Measurements from ENCODE around the gene CREBBP.
A peak's percentile ranks its signal among the peaks of the same experiment; 100 is the strongest.
"Not testable (repeated sequence)": the region's sequence is repeated elsewhere in the genome, so short reads cannot be mapped to it uniquely, and the experiment has no call there.

CREBBP gene

DNA sequence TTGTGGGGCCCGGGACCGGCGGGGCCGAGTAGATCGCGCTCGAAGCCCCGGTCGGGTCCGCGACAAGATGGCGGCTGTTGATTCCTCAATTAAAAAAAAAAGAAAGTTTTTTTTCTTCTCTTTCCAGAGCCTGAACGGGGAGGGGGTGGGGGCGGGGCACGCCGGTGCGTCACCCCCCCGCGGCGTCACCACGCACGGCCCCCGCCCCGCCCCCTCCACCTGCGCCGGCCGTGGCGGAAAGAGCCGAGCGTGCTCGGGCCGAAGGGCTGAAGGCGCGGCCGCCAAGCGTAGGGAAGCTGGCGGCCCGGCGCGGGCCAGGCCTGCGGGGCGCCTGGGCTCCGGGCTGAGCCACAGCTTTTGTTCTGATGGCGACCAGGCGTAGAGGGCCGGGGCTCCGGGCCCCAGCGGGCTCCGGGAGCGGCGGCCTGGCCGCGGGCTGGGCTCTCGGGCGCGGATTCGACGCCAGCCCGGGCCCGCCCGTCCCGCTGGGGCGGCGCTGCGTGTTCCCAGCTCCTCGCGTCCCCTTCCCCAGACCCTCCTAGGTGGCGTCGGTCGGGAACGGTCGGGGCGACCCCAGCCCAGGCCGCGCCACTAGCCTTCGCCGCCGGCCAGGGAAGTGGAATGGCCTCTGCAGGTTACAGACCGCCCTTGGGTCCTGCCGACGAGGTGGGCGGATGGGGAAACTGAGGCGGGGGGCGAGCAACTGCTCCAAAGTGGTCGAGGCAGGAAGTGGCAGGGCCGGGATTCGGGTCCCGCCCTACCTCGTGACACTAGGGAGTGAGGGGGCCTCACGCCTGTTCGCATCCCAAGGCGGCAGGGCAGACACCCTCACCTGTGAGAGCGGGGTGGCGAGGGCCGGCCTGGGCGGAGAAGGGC, at the start of gene CREBBP:
CREBBP (minus strand) TSS at position 91 of the 876 bp plus-strand sequence. CDS start 797 bp downstream, outside the sequence.
- DNase-seq (ENCODE audit: low read depth in 2 of 2), result peak; percentile 70 to 78

DNA sequence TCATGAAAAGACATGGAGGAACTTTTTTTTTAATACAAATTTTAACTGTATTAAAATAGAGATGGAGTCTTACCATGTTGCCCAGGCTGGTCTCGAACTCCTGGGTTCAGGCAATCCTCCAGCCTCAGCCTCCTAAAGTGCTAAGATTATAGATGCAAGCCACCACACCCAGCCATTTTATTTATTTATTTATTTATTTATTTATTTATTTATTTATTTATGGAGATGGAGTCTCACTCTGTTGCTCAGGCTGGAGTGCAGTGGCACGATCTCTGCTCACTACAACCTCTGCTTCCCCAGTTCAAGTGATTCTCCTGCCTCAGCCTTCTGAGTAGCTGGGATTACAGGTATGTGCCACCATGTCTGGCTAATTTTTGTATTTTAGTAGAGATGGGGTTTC, 46.6 kb upstream of the CREBBP start:
- DNase-seq (ENCODE audit: low read depth in 2 of 2), result not testable (repeated sequence)

DNA sequence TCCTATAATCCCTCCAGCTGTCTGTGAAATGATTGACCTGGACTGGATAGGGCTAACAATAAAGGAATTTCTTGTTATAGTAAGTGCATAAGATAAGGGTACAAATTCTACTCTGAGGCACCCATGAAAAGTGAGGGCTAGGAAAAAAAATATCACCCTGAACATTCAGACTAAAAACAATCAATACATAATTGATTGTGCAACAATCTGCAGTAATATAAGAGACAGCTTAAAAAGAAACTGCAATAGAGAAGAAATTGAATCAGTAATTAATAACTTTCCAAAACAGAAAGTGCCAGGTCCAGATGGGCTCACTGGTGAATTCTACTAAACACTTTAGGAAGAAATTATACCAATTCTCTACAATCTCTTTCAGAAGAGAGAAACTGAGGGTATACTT, 44.2 kb upstream of the CREBBP start:
- no peak for DNase-seq (ENCODE audit: low read depth in 2 of 2)

DNA sequence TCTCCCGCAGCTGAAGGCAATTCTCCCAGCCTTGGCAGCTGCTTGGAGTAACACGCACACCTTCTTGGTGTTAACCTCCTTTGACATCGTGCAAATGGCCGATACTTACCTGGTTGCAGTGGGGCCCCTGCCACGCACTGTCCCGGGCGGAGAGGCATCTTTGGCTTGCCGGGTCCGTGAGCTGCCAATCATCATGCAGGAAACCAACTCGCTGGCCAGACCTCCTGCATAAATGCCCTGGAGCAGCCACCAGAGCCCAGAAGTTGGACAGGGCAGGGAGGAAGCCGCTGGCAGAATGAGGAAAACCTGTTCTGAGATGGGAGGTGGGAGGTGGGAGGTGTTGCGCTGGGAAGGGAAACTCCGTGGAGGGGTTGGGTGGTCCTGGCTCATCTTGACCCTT, 41.7 kb upstream of the CREBBP start:
- no peak for DNase-seq (ENCODE audit: low read depth in 2 of 2)

DNA sequence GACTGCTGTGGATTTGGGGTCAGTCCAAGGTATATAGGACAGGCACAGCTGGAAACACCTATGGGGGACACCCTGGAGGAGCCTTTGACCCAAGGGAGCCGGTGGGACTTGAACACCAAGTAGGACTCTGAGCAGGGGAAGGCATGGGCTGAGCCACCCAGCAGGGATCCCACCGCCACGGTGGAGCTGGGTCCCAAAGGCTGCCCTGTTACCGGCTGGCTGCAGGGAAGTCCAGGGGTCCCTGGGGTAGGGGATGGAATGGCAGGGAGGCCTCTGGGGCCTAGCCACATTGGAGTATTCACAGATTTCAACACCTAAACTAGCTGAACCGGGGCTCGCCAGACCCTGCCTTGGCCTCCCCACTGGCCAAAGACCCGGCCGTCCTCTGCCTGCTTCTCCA, 39.7 kb upstream of the CREBBP start:
- DNase-seq (ENCODE audit: low read depth in 2 of 2), result no peak

DNA sequence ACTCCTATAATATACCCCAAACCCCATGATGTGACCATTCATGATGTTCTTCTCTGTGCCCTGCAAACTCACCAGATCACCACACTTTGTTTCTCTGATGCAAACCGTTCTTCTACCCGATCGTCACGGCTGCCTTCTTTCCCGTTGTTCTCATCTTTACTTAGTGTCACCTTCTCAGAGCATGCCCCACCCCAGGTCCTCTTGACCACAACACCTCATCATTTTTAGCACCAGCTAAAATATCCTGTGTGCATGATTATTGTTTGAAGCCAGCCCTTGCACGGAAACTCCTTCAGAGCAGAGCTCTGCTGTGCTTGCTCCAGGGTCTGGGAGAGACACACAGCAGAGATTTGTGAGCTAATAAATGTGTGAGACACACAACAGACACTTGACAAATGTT, 38.9 kb upstream of the CREBBP start:
- DNase-seq (ENCODE audit: low read depth in 2 of 2), result no peak

DNA sequence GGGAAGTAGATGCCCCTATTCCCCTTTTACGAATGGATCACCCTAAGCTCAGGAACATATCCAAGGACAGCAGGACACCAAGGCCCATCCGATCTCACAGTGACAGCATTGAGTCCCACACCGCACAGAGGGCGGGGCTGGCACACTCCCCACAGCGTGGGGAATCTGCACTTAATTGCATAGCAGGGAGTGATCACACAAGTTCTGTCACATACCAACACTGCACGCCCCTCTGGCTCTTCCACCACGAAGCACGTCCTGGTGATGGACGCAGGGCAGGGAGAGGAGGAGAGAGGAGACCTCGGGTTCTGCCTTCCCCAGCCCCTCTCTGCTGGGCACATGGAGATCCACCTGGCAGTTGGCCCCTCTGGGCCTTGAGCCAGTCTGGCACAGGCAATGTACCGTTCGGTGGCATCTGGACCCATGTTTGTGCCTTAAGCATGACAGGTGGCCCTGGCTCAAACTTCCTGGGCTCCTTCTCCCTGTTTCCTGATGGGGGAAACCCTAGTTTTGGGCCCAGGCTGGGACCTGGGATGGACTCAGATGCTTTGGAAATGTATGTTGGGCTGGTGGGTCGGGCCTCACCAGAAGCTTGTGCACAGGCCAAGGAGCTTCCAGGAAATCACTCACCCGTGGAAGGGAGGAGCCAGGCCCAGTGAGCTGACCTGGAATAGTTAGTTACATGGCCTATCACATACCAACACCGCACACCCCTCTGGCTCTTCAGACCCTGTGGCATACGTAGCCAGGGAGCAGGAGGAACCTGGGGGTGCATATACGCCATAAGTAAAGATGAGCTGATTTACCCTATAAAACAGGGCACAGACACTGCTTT, 35.1 kb upstream of the CREBBP start:
- no peak for DNase-seq (ENCODE audit: low read depth in 2 of 2)

DNA sequence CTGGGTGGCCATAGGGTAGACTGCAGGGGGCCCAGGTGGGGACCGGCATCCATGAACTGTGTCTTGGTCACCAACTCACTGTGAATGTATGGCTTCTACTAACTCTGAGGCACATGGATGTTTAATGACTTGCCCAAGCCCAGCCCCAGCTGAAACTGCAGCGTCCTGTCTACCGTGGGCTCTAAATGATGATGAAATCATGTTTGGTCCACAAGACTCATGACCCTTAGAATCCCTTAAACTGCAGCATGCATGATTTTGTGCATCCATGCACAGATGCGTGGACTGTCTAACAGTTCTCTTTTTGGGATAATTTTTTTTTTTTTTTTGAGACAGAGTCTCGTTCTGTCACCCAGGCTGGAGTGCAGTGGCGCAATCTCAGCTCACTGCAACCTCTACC, 32.4 kb upstream of the CREBBP start:
- DNase-seq (ENCODE audit: low read depth in 2 of 2), result no peak

DNA sequence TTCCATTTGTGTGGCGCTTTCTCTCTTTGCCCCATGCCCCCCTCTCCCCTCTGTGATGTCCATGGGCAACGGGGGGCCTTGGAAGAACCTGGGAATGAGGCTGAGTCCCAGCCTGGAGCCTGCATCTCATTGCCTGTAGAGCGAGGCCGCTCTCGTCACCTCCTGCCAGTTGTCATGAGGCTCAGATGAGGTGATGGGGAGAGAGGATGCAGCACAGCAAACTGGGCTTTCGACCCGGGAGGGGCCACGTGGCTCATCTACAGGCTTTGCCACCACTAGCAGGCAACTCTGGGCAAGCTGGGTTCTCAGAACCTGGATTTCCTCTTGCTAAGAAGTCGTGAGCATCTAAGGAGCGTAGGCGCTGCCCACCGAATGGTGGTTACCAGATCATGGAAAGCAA, 31.9 kb upstream of the CREBBP start:
- no peak for DNase-seq (ENCODE audit: low read depth in 2 of 2)

DNA sequence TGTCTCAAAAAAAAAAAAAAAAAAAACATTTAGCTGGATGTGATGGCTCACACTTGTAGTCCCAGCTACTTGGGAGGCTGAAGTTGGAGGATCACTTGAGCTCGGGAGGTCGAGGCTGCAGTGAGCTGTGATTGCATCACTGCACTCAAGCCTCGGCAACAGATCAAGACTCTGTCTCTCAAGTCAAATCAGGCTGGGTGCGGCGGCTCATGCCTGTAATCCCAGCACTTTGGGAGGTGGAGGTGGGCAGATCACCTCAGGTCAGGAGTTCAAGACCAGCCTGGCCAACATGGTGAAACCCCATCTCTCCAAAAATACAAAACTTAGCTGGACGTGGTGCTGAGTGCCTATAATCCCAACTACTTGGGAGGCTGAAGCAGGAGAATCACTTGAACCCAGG, 31.2 kb upstream of the CREBBP start:
- not testable (repeated sequence) for DNase-seq (ENCODE audit: low read depth in 2 of 2)

DNA sequence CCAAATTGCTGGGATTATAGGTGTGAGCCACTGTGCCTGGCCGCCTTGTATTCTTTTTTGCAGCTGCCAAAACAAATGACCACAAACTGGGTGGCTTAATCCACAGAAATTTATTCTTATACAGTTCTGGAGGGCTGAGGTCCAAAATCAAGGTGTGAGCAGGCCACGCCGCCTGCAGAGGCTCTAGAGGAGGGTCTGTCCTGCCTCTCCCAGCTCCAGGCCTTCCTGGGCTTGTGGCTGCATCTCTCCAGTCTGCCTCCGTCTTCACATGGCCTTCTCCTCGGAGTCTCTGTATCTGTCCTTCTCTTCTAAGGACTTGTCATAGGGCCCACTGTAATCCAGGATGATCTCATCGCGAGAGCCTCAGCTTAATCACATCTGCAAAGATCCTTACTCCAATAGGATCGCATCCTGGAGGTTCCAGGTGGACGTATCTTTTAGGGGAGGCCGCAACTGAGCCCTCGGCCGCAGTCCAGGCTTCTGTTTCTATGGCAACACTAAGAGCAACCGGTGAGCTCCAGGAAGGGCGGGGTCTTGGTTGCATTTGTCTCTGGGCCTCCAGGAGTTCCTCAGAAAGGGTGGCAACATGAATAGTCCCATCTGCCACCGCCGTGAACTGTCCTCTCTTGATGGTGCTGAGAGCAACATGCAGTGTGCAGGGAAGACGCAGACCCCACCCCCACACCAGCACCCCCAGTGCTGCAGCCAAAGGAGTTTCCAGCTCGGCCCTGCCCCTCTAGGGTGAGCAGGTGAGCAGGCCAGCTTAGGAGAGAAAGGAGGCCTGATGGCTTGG, 29.5 kb upstream of the CREBBP start:
- DNase-seq (ENCODE audit: low read depth in 2 of 2), result no peak

DNA sequence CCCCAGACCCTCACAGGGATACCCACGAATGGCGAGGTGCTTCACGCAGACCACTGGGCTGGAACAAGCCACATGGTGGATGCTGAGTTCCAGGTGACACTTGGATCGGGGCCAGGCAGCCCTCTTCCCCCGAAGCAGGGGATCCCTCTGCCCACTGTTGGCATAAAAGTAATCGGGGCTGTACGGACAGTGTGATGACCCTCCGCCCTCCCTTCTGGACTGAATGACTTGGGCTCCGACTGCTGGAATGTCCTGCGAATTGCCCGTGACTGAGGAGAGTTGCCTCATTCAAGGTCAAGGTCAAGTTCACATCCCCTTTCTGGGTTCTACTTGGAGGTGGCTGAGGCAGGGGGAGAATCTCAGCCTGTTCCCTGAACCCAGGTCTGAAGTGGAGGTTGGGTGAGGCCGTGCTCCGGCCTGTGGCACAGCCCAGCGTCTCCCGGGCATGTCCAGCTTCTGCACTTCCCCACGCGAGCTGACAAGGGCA, 28.5 kb upstream of the CREBBP start:
- no peak for DNase-seq (ENCODE audit: low read depth in 2 of 2)

DNA sequence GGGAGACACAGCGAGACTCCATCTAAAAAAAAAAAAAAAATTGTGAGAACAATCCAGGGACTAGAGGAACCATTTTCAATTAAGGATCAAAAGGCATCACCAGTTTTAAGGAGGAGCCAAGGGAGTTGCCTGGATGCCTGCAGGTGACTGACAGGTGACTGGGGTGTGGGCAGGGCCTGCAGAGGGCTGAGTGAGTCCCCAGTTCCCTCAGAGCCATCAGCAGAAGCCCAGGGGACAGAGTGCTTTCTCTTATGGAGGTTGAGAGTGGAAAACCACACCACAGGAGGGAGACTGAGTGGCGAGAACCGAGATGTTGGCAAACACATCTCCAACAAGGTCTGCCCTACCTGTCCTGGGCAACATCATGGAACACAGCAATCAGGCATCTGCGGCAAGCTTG, 27.1 kb upstream of the CREBBP start:
- DNase-seq (ENCODE audit: low read depth in 2 of 2), result no peak

DNA sequence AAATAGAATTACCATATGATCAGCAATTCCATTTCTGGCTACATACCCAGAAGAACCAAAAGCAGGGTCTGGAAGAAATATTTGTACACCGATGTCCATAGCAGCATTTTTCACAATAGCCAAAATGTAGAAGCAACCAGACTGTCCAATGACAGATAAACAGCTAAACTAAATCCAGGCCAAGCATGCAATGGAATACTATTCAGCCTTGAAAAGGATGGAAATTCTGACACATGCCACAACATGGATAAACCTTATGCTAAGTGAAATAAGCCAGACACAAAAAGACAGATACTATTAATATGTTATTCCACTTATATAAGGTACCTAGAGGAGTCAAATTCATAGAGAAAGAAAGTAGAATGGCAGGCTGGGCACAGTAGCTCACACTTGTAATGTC, 25.9 kb upstream of the CREBBP start:
- no peak for DNase-seq (ENCODE audit: low read depth in 2 of 2)

DNA sequence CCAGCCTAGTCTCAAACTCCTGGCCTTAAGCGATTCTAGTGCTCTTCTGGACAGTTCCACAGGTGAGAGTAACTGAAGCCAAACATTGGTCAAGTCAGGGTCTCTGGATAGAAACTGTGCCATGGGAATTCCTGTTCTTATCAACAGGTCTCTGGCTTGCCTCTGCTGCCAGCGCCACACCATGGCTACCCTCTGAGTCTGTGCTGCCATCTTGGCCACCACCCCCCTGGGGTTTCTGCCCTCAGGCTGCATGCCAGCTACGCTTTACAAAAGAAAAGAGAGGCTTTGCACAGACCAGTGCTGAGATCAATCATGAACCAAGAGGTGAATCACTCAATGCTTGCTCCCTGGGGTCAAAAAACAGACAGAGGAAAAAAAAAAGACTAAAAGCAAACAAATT, 24.4 kb upstream of the CREBBP start:
- DNase-seq (ENCODE audit: low read depth in 2 of 2), result no peak

DNA sequence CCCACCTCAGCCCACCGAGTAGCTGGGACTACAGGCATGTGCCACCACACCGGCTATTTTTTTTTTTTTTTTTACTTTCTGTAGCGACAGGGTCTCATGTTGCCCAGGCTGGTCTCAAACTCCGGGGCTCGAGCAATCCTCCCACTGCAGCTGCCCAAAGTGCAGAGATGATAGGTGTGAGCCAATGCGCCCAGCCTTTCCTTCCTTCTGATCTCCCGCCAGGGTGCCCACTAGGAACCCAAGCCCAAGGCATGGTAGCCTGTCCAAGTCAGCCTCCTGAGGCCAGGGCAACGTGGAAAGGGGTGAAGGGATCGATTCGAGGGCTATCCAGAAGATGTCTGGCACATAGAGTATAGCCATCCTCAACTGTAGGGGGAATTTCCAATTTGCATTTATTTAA, 9.6 kb upstream of the CREBBP start:
- no peak for DNase-seq (ENCODE audit: low read depth in 2 of 2)

DNA sequence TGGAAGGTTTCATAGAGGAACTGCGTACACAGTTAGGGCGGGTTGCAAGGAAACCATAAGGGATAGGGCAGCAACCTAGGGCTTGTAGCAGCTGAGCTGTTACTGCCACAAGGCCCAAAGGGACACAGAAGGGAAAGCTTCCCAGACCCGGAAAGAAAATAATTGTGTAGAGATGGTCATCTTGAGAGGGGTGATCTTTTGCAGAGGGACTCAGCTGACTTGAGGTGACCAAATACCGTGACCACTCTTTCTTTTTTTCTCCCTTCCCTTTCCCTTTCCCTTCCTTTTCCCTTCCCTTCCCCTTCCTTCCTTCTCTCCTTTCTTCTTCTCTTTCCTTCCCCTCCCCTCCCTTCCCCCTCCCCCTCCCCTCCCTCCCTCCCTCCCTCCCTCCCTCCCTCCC, 8.5 kb upstream of the CREBBP start:
- no peak for DNase-seq (ENCODE audit: low read depth in 2 of 2)

DNA sequence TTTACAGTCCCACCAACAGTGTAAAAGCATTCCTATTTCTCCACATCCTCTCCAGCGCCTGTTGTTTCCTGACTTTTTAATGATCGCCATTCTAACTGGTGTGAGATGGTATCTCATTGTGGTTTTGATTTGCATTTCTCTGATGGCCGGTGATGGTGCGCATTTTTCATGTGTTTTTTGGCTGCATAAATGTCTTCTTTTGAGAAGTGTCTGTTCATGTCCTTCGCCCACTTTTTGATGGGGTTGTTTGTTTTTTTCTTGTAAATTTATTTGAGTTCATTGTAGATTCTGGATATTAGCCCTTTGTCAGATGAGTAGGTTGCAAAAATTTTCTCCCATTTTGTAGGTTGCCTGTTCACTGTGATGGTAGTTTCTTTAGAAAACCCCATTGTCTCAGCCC, 5.5 kb upstream of the CREBBP start:
- not testable (repeated sequence) for DNase-seq (ENCODE audit: low read depth in 2 of 2)

DNA sequence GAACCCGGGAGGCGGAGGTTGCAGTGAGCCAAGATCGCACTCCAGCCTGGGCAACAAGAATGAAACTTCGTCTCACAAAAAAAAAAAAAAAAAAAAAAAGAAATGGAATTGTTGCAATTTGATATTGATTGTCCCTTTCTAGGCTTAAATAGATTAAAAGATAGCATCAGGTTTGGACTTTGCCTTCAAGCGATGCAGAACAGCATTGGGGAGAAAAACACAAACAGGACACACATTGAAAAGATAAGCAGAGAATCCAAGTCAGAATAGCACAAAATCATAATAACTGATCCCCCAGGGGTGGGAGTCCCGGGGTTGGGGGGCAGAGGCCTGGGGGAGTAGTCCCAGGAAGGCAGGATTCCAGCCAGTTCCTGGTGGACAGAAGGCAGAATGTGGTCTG, 3.9 kb upstream of the CREBBP start:
- no peak for DNase-seq (ENCODE audit: low read depth in 2 of 2)

DNA sequence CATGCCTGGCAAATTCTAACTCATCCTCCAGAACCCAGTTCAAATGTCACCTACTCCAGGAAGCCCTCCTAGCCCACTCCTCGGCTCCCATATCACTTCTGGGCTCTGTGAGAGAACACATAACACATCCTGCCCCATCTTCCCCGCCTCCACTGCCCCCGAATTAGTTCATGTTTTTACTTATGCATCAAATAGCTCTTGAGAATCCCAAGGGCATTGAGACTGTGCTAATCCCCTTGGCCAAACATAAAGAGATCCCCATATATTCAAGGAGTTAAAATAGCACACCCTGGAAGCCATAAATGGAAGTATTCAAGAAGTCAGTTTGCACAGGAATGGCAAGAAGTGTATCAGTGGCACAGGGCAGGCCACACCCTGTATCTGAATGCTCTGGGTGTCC, 2.0 kb upstream of the CREBBP start:
- DNase-seq (ENCODE audit: low read depth in 2 of 2), result no peak

DNA sequence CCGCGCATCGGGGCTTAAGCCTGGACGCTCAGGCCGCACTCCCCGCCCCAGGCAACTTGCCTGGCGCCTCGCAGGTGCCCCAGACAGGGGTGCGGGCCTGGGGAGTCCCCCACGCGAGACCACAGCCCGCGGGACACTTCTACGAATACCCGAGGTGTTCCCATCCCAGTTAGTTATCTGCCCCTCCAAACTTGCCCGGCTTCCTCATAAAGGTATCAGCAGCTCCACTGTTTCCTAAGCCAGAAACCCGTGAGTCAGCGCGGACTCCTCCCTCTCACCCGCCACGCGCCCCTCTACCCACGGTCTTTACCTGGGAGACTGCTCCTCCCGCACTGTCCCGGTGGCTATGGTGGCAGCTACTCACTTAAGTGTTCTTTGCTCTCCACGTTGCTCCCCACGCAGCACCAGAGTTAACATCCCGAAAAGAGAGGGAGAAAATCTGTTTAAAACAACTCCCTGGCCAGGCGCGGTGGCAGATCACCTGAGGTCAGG, 1.0 kb upstream of the CREBBP start:
- no peak for DNase-seq (ENCODE audit: low read depth in 2 of 2)
